HUDEP-2 (cell line): ENCODE results near the gene ZBTB16.

Source experiments
- DNase-seq, 76 experiments: peaks; one replicate each; lab custom pipeline; 2025; ENCODE audit not compliant: unreplicated experiment in 76 of 76; lab: John Stamatoyannopoulos, UW

The ZBTB16 gene

GRCh38 chr11:114250993-114251814 lies 191.7 kb downstream of the ZBTB16 start:
- DNase-seq, result no peak

- DNase-seq, result no peak
Measured at GRCh38 chr11:114251815-114252337, 192.4 kb downstream of the ZBTB16 start.

DNA sequence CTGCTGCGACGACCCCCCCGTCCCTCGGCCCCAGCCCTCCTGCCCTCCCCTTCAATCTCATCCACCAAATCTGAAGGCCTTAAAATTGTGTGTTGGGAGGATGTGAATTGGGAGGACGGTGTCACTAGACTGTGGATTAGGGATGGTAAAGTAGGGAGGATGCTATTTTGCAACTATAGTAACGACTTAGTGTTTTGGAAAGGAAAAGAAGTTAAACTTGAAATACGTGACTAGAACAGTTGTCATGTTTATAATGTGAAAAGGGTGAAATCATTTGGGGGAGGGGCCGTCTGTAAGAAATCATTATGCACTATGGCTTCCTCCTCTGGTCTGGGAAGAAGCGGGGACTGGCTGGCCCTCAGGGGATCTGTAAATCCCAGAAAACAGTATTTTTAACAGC lies 193.3 kb downstream of the ZBTB16 start:
- no peak for DNase-seq

- DNase-seq, result no peak
Measured at GRCh38 chr11:114253771-114254170, 194.3 kb downstream of the ZBTB16 start.

GRCh38 chr11:114254571-114255146 lies 195.1 kb downstream of the ZBTB16 start:
- DNase-seq, result no peak

DNA sequence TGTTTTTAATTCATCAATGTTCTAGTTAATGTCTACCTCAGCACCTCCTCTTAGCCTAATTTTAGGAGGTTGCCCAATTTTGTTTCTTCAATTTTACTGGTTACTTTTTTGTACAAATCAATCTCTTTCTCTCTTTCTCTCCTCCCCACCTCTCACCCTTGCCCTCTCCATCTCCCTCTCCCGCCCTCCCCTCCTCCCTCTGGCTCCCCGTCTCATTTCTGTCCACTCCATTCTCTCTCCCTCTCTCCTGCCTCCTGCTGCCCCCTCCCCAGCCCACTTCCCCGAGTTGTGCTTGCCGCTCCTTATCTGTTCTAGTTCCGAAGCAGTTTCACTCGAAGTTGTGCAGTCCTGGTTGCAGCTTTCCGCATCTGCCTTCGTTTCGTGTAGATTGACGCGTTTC lies 195.8 kb downstream of the ZBTB16 start:
- DNase-seq, result no peak

DNA sequence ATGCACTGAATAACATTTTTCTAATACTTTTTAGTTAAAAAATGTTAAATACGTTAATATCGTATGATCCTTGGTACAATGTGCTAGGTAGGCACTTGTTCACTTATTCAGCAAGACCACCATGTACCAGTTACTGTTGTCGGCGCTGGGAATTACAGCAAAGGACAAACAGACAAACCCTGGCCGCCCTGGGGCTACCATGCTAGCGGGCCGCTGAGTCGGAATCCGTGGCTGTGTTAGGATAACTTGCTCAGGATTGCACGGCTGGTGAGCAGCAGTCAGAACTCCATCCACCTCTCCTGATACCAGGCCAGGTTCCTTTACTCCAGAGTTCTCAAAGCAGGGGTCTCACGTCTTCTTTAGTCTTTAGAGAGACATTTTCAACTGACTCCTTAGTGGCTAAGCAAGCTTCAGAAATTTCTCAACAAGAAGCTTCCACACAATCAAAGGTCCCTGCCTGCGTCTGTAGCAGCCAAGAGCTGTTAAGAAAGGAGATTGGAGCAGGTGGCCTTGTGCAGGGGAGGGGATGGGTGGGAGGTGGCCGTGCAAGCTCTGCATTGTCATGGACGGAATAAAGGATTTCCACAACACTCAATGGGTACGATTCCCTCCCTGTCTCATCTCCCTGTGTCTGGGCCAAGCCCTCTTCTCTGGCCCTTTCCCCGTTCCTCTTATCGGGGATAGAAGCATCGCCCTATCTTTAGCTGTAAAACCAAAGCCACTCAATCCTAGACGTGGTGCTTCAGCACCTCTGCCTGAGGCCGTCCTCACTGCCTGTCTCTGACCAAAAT lies 196.9 kb downstream of the ZBTB16 start:
- DNase-seq, result no peak

DNA sequence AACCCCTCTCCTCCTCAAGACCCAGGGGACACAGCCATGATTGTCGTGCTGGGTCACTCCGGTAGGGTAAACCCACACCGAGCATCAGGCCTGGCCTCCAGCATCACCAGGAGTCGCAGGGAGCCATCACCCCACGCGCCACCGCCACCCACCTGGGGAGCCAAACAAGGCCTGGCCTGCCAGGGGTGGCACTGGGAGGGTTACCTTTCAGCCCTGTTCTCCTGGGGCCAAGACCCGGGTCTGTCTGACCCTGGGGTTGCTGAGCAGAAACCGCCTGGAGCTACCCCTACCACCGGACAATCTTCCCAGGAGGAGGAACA lies 197.4 kb downstream of the ZBTB16 start:
- DNase-seq, result no peak

- peak in 15 of 76 experiments; percentile 4 to 31 (median 12) for DNase-seq
Measured at GRCh38 chr11:114257621-114258558, 198.4 kb downstream of the ZBTB16 start.

DNA sequence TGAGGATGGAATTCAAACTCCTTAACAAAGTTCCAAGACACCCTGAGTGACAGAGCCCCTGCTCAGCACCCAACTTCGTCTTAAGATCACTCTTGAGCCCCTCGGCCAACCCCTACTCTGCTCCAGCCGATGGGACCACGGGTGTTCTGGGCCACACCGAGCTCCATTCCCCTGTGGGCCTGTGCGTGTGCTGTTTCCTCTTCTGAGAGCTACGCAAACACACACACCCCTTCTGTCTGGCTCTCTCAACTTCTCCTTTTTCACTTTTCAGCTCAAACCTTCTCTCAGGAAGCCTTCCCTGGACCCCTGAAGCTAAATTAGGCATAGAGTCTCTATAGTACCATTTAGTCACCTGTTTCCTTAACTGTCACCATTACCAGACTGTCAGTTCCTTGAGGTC lies 199.2 kb downstream of the ZBTB16 start:
- DNase-seq, result peak in 1 of 76 experiments; percentile 12

DNA sequence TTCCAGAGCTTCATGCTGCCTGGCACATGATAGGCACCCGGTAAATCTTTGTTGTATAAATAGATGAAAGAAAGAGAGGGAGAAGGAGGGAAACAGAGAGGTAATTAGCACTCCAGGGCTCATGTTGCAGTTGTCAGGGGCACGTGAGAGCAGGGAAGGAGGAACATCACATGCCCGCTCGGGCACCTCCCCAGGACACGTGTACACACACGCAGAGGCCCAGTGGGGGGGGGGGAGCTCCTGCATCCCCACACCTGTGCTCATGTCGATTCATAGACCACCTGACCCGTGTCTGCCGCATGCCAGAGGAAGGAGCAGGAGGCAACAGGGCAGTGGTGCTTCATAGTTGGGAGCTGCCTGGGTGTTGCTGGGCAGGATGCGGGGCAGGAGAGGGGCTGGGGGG lies 199.6 kb downstream of the ZBTB16 start:
- DNase-seq, result no peak

DNA sequence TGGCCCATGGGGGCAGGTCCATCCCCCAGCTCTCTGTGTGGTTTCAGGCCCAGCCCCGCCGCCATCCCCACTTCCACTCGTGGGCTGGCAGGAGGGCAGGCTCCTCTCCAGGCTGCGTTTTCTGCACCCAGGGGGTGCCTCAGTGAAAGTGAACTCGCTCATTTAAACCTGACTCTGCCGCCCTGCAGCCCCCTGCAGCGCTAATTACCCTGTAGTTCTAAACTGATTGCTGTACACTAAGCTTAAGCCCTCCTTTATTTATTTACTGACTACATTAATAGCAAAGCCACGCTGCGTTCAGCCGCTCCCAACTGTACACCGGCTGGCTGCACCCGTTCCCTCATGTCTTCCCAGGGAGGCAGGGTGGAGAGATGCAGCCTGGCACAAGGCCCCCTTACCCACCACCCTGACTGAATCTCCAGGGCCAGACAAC lies 200.1 kb downstream of the ZBTB16 start:
- no peak for DNase-seq

DNA sequence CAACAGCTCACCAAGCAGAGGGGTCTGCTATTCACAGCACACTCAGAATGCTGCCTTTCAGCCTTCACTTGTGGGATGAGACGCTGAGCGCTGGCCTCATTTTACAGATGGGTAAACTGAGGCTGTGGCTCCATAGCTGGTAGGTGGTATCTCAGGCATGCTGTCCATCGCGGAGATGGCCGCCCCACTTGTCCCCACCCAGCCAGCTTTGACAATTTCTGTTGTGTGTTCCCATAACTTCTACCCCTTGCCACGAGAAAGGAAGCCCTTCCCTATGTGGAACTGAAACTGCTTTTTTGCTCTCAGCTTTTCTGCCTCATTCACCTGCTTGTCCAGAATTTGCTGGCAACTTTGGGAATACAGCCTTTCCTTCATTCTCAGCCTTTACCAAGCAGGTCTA lies 200.6 kb downstream of the ZBTB16 start:
- DNase-seq, result no peak

DNA sequence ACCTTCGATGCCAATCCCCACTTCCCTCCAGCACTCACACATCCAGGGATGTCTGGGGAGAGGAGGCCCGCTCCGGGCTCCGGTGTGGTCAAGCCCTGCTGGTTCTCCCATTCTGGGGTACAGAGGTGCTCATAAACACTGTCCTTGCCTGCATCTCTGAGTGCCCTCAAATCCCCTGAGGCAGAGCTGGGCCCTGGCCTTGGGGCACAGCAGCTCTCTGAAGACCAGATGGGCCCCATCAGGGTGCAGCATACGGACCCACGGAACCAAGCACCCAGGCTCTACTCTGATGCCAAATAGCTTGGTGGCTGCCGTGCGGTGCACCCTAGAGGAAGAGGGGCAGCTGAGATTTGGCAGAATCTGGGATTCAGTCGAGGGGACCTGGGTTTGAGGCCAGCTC lies 201.0 kb downstream of the ZBTB16 start:
- DNase-seq, result no peak

GRCh38 chr11:114261791-114262190 lies 202.3 kb downstream of the ZBTB16 start:
- no peak for DNase-seq

DNA sequence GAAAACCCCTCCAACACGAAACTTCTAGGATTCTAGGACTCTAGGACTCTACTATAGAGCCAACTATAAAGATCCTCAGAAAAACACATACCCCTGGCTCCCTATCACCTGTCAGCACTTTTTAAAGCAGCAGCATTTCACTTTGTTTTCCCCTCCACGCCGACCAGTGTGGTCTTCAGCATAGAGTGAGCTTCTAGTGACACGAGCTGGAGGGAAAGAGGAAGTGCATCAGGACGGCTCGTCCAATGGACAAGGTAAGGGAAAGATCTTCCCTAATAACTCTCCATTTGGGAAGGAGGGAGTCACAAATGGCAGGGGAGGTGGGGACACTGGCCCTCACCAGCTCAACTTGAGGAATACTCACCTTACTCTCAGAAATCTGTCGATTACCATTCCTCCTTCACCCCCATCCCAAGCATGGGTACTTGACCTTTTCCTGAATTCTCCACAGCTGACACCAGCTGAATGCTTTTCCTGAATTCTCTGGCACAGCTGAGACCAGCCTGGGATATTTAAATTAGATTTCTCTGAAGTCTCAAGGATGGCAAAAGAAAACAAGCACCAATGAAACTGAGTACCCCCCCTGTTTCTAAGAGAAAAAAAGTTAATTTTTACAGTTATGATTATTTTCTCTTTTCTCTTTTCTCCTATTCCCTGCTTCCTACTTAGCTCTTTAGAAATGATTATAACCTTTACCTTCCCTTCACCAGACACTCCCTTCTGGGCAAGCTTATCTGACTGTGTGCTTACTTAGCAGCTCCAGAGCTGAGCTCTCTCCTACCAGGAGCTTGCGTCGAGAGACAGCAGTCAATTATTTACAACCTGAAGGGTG lies 203.4 kb downstream of the ZBTB16 start:
- peak in 30 of 76 experiments; percentile 2 to 54 (median 22) for DNase-seq

DNA sequence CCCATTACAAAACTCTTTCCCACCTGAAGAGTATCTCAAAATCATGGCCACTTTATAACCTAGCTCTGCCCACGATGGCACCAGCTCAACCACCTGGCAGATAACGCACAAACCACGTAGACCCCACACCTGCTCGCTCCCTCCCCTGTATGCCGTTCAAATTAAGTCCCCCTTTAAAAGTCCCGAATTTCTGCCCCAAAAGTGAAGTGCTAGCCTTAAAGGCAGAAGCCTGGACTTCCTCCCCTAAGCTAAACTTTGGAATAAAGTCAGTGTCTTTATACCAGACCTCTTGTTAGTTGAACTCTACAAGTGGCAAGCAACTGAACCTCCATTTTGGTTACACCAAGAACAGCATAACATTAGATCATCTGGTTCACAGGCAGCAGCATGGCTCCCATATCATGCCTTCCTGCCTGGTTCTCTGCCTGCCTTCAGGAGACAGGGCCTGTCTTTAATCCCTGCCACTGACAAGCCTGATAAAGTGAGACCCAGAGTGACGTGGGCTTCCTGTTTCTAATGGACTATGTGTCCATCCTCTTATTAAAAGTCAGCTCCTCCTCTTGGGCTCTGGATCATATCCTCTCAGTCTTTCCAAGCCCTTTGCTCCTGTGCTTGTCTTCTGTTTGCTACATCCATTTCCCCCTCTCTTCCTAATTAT lies 204.1 kb downstream of the ZBTB16 start:
- DNase-seq, result no peak

- no peak for DNase-seq
Measured at GRCh38 chr11:114264381-114264780, 204.9 kb downstream of the ZBTB16 start.
